Dendritic cell treated with granulocyte-macrophage colony-stimulating factor and Interleukin-4, amounts not matched to agents 40 ng/mL and 50 ng/mL, for 4 days (primary cell): ENCODE data around the gene ATG7.
"Not testable (repeated sequence)": the region's sequence is repeated elsewhere in the genome, so short reads cannot be mapped to it uniquely, and the experiment has no call there.

ENCODE experiments used
- H3K27ac Mint-ChIP-seq: one replicate; pipeline ENCODE4 v1.8.0; 2022; ENCODE audit warnings: mild to moderate bottlenecking, mixed read lengths
- H3K27me3 Mint-ChIP-seq: one replicate; pipeline ENCODE4 v1.8.0; 2022; ENCODE audit warnings: mild to moderate bottlenecking, mixed read lengths
- H3K36me3 Mint-ChIP-seq: one replicate; pipeline ENCODE4 v1.8.0; 2022; ENCODE audit warnings: low read depth, mixed read lengths
- H3K4me1 Mint-ChIP-seq: one replicate; pipeline ENCODE4 v1.8.0; 2022; ENCODE audit warnings: low read depth, mixed read lengths
- H3K4me3 Mint-ChIP-seq: one replicate; pipeline ENCODE4 v1.8.0; 2022; ENCODE audit warnings: mild to moderate bottlenecking, moderate library complexity, mixed read lengths
- H3K9me3 Mint-ChIP-seq: one replicate; pipeline ENCODE4 v1.8.0; 2022; ENCODE audit warnings: mixed read lengths
- intact Hi-C: fragments of 100-400 bp; cut with micrococcal nuclease; formaldehyde crosslinking; loops from one replicate; pipeline ENCODE4 v1.15.0; 2022

Gene ATG7

DNA sequence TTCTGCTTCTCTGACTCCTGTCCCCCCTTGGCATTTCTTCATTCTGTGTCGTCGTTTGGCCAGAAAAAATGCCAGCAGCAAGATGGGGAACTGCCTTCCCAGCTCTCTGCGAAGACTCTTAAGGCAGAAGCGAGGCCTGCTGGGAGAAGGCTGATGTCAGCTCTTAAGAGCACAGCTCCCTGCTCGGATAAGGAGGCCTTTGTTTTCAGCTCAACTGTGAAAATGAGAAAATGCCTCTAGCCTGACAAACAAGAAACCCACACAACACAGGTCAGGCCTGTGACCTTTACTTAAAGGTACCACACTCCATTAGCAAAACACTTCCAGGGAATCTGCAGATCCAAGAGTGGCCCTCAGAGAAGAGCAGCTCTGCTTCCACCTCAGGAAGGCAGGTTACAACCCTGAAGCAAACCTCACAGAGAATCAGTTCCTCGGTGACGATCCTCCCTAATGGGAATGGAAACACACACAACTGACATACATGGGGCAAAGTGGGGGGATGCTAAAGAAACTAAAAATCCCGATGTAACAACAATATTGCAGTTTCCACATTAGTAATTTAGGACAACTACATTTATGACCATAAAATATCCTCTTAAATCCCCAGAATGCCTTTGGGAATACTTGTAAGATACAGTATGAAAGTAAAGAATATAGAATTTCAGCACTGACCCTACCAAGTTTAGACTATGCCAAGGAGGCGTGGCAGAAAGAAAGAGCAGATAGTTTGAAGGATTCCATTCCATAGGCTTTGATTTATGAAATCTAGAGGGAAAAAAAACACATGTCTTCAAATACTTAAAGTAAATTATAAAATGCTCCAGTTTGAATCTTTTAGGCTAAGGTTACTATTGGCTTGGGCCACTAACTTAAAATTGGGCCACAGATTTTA is 319.4 kb downstream of the ATG7 start:
- peak overlapping the region; percentile 61 for H3K27ac Mint-ChIP-seq
- H3K4me3 Mint-ChIP-seq = no peak overlapping the region
- peaks cover 40% of the 10 kb centered on the region for H3K4me1 Mint-ChIP-seq
- H3K9me3 Mint-ChIP-seq = no peaks in the 10 kb centered on the region
- intact Hi-C loops = no loop called here
- H3K36me3 Mint-ChIP-seq = peaks cover 46% of the 10 kb centered on the region
- H3K27me3 Mint-ChIP-seq = no peaks in the 10 kb centered on the region

DNA sequence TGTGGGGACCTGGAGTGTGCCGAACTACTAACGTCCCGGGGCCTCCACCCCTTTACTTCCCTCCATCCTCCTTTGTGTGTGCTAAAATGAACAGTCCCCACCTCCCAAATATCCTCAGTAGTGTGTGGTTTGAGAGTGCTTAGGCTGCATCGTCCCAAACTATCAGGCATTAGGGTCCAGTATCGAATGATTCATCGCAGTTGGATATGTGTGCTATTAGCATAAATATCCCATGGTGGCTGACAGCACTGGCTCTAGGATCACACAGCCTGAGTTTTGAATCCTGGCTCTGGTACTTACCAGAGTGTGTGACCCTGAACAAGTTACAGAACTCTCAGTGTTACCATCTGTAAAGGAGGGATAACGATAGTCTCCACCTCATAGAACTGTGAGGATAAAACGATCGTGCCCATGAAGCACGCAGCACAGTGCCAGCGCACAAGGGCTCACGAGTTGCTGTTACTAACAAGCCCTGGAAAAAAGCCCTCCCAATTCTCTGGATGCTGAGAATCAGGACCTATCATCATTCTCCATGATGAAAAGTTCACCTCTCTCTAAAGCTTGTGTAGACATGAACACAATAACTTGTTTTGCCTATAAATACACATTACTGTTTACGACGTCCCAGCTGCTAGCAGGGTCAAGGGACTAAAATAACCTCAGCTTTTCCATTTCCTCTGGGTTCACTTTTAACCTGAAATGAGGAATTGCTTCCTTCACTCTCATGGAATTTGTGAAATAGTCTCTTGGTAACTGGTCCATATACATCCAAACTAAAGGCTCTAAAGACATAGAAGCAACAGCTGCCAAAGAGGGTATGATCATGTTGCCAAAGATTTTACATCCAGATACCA is 320.5 kb downstream of the ATG7 start:
- Mint-ChIP-seq H3K9me3 (peaks cover 6% of the 10 kb centered on the region), H3K36me3 (peaks cover 52% of the 10 kb centered on the region), H3K27ac (no peak overlapping the region), H3K4me1 (peaks cover 38% of the 10 kb centered on the region), H3K4me3 (no peak overlapping the region), H3K27me3 (no peaks in the 10 kb centered on the region)
- intact Hi-C loops = no loop called here

- H3K27me3 Mint-ChIP-seq = no peaks in the 10 kb centered on the region
- peaks cover 52% of the 10 kb centered on the region for H3K36me3 Mint-ChIP-seq
- H3K27ac Mint-ChIP-seq = no peak overlapping the region
- peaks cover 13% of the 10 kb centered on the region for H3K9me3 Mint-ChIP-seq
- no peak overlapping the region for H3K4me3 Mint-ChIP-seq
- intact Hi-C loops = no loop called here
- H3K4me1 Mint-ChIP-seq = peaks cover 30% of the 10 kb centered on the region
Measured at GRCh38 chr3:11593318-11594034, 321.3 kb downstream of the ATG7 start.

GRCh38 chr3:11595024-11595423 is 322.8 kb downstream of the ATG7 start:
- peaks cover 22% of the 10 kb centered on the region for H3K4me1 Mint-ChIP-seq
- H3K27me3 Mint-ChIP-seq, H3K27ac Mint-ChIP-seq, intact Hi-C loops, H3K4me3 Mint-ChIP-seq: not testable (repeated sequence)
- H3K36me3 Mint-ChIP-seq = peaks cover 52% of the 10 kb centered on the region
- peaks cover 13% of the 10 kb centered on the region for H3K9me3 Mint-ChIP-seq

DNA sequence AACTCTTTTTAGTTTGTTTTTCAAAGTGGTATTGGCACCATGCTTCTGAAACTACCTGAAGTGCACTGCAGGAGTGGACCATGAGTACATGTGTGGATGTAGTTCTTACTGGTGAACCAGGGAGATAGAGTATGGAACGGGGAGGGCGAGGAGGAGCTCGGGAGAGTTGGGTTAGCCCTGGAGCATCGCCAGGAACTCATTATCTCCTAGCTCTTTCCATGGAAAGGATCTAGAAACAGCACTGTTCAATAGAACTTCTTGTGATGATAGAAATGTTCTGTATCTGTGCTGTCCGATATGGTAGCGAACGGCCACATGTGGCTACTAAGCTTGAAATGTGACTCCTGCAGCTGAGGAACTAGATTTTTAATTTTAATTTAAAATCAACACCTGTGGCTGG is 324.2 kb downstream of the ATG7 start:
- peaks cover 16% of the 10 kb centered on the region for H3K4me1 Mint-ChIP-seq
- intact Hi-C loops = no loop called here
- H3K27ac Mint-ChIP-seq = no peak overlapping the region
- peaks cover 13% of the 10 kb centered on the region for H3K9me3 Mint-ChIP-seq
- no peaks in the 10 kb centered on the region for H3K27me3 Mint-ChIP-seq
- H3K36me3 Mint-ChIP-seq = peaks cover 65% of the 10 kb centered on the region
- H3K4me3 Mint-ChIP-seq = no peak overlapping the region

DNA sequence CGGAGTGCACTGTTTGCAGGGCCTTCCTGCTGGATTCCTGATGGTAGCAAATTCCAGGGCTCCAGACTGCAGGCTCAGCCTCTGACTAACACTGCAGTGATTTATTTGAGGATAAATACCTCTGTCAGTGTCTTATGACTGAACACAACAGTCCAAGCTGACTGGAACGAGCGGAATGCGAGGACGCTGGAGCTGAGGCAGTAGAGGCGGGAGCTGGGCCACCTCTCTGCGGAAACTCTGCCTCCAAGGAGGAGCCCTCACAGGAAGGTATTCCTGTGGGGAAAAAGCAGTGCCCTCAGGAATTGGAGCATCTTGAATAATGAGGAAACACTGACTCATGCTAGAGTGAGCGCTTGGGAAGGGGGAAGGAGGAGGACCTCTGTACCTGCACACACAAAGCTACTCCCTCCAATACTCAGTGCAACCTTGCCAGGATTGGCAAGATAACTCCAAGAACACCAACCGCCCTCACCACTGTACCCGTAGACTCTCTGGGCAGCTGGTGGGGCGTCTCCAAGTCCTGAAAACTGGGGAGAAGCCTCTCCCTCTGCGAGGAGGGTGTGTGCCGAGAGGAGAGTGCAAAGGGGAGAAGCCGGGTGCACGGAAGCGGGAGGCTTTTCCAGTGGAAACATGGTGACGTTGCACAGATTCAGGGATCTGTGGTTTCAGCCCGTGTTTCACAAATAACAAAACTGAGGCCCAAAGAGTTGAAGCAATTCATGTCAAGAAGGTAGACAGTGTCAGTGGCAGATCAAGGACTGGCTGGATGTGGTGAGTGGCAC is 328.5 kb downstream of the ATG7 start:
- H3K4me3 Mint-ChIP-seq = no peak overlapping the region
- intact Hi-C loops = no loop called here
- peak overlapping the region; percentile 42 for H3K27ac Mint-ChIP-seq
- H3K27me3 Mint-ChIP-seq = no peaks in the 10 kb centered on the region
- peaks cover 13% of the 10 kb centered on the region for H3K9me3 Mint-ChIP-seq
- H3K36me3 Mint-ChIP-seq = peaks cover 58% of the 10 kb centered on the region
- H3K4me1 Mint-ChIP-seq = peaks cover 5% of the 10 kb centered on the region

GRCh38 chr3:11601446-11602238 is 329.4 kb downstream of the ATG7 start:
- no peaks in the 10 kb centered on the region for H3K27me3 Mint-ChIP-seq
- no peak overlapping the region for H3K27ac Mint-ChIP-seq
- intact Hi-C loops = no loop called here
- peaks cover 13% of the 10 kb centered on the region for H3K9me3 Mint-ChIP-seq
- no peak overlapping the region for H3K4me3 Mint-ChIP-seq
- H3K36me3 Mint-ChIP-seq = peaks cover 56% of the 10 kb centered on the region
- peaks cover 5% of the 10 kb centered on the region for H3K4me1 Mint-ChIP-seq

GRCh38 chr3:11602239-11602840 is 330.1 kb downstream of the ATG7 start:
- H3K4me3 Mint-ChIP-seq = no peak overlapping the region
- H3K27ac Mint-ChIP-seq = no peak overlapping the region
- H3K36me3 Mint-ChIP-seq = peaks cover 56% of the 10 kb centered on the region
- no peaks in the 10 kb centered on the region for H3K27me3 Mint-ChIP-seq
- intact Hi-C loops = no loop called here
- peaks cover 5% of the 10 kb centered on the region for H3K4me1 Mint-ChIP-seq
- peaks cover 11% of the 10 kb centered on the region for H3K9me3 Mint-ChIP-seq

GRCh38 chr3:11602886-11603527 is 330.8 kb downstream of the ATG7 start:
- H3K4me3 Mint-ChIP-seq = no peak overlapping the region
- H3K27me3 Mint-ChIP-seq = no peaks in the 10 kb centered on the region
- H3K4me1 Mint-ChIP-seq = peaks cover 5% of the 10 kb centered on the region
- intact Hi-C loops = no loop called here
- H3K9me3 Mint-ChIP-seq = peaks cover 4% of the 10 kb centered on the region
- peaks cover 50% of the 10 kb centered on the region for H3K36me3 Mint-ChIP-seq
- no peak overlapping the region for H3K27ac Mint-ChIP-seq

GRCh38 chr3:11603628-11604027 is 331.4 kb downstream of the ATG7 start:
- Mint-ChIP-seq H3K27ac (no peak overlapping the region), H3K27me3 (no peaks in the 10 kb centered on the region), H3K4me3 (no peak overlapping the region), H3K4me1 (peaks cover 6% of the 10 kb centered on the region), H3K36me3 (peaks cover 44% of the 10 kb centered on the region), H3K9me3 (no peaks in the 10 kb centered on the region)
- intact Hi-C loops = no loop called here

DNA sequence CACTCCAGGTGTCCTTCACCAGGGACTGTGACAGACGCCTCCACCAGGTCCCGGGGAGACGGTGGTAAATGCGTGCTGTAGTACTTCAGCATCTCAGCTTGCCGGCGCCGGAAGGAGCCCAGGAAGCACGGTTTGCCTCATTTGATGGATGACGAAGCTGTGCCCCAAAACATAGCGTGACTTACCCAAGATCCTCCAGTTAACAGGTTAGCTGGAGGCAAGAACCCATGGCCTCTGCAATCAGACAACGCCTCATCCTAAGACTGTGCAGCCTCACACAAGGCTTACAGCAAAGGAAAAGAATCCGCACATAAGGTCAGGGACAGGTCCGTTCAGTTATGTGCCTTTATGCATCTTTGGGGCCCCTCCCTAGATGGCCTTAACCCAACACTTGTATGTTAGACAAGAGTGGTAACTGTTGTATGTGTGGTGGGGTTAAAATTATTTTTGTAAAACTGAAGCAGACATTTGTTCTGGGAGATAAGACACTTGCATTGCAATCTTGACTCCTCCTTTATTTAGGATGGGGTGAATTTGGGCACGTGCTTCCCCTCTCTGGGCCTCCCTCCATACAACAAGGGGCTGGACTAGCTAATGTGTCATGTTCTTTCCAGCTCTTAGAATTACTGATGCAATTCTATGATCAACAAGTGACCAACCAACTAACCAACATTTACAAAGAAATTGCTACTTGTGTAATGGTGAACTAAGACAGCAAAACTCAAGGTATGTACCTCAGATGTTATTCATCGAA is 332.1 kb downstream of the ATG7 start:
- H3K4me3 Mint-ChIP-seq = no peak overlapping the region
- intact Hi-C loops = no loop called here
- peaks cover 44% of the 10 kb centered on the region for H3K36me3 Mint-ChIP-seq
- H3K27ac Mint-ChIP-seq = no peak overlapping the region
- H3K4me1 Mint-ChIP-seq = peaks cover 12% of the 10 kb centered on the region
- no peaks in the 10 kb centered on the region for H3K9me3 Mint-ChIP-seq
- H3K27me3 Mint-ChIP-seq = no peaks in the 10 kb centered on the region
